HG03520 (cell line): ENCODE measurements around the gene OVAAL.

Experiments used
- ATAC-seq: cut with Tn5 transposase; IDR thresholded peaks from one replicate; pipeline ENCODE4 v1.9.1; 2021; ENCODE audit warnings: mild to moderate bottlenecking, moderate library complexity; ENCODE audit not compliant: unreplicated experiment

Gene OVAAL

DNA sequence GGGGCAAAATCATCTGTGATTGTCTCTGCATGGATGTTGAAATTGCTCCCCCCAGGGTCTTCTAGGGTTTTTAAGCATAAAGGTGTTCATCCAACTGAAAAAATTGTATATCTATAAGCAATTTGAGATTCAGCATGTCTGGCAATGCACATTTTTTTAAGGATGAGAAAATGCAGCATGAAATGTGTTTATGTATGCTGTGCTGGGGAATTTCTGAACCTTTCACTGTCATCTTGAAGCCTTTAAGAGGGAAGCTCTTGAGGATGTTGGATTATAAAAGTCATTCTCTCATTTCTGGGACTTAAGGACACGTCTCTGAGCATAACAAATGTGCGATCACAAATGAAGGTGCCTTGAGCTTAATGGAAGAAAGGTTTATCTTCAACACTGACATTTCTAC lies 9.4 kb downstream of the OVAAL start:
- ATAC-seq = no peak

DNA sequence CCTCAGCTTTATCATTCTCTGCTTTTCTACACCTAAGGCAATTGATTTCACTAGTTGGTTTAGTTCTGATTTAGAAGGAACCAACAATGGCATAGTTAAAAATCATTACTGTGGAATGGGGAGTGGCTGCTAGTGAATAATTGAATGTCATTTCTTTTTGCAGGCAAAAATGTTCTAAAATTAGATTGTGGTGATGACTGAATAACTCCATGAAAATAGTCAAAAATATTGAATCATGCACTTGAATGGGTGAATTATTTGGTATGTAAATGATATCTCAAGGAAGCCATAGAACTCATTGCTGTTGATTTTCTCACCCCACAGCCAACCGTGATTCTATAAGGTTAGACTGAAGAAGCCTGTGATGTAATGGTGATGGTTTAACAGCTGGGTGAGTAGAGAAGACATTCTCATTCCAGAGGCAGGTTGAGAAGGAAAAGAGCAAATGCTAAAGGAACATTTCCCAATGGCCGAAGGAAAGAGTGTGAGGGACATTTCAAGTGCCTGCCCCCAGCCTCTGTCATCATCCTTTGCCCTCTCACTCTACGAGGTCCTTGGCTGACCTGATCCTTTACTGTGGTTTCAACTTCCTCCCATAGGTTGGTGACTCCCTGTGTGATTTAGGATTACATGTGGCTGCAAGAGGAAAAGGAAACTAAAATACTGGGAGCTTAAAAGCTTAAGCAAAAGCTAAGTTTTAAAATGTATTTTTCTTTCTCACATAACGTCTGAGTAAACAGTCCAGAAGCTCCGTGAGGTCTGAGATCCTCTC lies 12.5 kb downstream of the OVAAL start:
- ATAC-seq = no peak

DNA sequence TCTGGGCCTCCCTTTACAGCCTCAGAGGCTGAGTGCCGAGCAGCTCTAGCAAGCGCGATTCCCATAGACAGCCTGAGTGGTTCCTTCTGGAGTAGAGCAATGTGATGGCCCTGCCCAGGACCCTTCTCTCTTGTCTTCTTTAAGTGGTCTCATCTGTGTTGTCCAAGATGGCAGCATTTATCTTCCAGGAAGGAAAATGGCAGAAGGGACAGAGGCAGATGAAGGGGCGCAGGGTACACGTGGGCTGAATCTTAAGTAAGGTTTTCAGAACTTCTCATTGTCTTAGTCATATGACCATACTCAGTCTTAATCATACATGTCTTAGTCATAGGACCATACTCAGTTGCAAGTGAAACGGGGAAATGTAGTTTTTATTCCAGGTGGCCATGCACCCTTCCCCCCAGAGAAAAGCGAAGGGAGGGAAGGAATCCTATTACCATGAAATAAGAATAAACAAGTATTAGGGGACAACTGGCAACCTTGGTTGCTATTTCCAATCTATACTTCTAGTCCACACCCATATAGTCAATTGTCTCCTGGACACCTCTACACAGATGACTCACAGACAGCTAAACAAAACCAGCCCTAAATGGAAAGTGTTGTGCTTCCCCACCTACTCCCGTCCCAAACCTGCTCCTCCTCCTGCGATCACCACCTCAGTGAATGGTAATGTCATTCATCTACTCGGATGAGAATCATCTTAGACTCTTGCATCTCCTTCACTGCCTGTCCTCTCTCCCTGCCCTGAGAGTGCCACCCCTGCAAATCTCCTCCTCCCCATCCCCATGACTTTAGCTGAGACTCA lies 13.3 kb downstream of the OVAAL start:
- no peak for ATAC-seq

DNA sequence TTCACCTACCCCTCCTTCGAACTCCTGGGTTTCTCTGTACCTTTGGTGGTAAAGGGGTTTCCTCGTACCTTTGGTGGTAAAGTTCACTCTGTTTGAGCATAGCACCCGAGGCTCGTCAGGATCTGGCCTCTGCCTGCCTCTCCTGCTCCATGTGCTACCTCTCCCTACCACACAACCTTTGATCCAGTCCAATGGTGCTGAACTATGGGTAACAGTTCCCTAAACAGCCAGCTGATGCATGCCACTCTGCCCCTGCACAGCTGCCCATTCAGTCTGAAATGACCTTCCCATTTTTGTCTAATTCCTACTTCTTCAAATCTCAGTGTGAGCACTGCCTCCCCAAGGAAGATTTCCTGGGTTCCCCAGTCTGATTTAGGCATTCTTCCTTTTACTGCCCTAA lies 14.0 kb downstream of the OVAAL start:
- ATAC-seq = no peak

DNA sequence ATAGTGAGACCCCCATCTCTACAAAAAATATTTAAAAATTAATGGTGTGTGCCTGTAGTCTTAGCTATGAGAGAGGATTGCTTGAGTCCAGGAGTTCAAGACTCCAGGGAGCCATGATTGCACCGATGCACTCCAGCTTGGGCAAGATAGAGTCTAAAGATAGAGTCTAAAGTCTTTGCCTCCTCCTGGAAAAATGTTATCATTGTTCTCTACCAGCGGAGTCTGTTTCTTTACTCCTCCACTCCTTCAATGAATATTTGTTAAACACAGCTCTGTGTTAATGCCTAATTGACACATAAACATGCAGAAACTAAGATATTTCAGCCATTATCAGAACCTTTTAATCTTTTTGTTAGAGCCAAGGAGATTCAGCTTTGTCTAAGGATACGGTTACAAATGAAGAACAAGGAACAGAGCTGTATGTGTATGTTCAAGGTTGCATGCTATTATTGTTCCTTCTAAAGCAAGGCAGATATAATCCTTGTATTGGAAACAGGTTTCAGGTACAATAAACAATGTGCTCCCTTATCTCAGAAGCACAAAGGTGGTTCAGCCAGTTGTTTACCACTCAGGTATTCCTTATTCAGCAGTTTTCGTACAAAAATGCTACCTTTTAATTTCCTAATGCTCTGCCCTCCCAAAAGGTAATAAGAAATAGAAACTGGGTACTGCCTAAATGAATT lies 15.4 kb downstream of the OVAAL start:
- ATAC-seq = no peak

DNA sequence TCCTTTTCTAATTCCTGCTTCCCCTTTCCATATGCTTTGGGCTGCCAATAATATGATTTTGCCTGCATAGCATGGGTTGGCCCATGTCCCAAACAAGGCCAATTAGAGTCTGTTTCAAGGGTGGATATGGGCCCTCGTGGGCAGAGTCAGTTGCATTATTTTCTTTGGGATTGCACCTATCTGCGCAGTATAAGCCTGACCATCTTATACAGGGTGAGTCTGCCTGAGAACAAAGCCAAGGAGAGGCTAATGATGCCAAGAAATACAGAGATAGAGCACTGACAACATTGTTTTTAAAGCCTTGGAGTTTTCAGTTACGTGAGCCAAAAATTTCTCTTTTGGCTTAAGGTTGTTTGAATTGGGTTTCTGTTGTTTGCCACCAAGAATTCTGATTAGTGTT lies 18.6 kb downstream of the OVAAL start:
- ATAC-seq = no peak

DNA sequence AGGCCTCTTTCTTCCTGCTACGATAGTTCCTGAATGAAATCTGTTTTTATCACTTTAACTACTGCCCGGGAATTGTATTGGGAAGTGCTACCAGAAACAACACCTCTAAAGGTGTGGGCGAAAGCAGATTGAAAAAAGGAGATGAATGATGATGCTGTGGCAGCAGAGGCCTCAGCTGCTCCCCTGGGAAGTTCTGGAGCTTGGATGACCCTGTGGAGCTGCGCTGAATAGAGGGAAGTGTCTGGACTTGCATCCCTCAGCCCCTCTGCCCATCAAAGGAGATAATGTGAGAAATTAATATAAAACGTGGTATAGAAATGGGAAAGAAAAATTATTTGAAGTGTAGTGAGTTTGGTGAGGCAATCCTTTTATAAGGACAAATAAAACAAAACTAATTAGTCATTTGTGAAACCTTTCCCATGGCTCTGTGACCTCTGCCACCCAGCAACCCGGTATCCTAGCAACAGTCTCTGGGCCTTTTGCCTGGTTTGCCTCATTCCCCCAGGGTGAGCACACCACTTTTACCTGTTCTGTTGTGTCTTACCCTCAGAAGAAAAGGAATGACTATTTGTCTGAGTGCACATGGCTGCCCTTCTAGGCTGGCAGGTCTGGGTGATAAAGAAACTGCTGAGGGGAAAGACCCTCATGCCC lies 21.3 kb downstream of the OVAAL start:
- ATAC-seq = no peak

DNA sequence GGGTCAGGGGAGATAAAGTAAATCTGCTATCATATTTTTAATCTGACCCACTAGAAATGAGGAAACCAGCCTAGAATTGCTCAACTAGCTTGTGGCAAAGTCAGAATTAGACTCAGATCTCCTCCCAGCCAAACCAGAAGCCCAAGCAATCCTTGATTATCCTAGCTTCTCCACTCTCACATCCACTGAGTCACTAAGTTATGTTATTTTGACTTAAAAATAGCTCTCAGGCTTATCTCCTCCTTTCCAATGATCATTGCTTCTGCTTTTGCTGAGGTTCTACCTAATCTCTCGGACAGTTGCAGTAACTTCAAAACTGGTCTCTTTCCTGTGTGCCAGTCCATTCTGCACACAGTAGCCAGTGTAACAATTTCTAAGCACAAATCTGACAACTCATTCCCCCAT lies 22.9 kb downstream of the OVAAL start:
- no peak for ATAC-seq

DNA sequence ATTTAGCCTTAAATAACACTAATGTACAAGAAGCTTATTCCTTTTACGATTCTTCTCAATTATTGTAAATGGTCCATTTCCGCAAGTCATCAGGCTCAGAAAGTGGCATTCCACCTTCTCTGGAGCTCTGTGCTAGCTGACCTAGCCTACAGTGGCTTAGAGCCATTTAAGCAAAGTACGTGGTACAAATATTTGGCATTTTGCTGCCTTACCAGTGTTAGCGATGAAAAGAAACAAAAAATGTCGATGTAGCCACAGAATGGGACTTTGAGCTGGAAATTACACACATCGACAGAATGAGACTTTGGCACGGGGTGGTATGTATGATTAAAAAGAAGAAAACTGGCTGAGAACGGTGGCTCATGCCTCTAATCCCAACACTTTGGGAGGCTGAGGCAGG lies 26.1 kb downstream of the OVAAL start:
- no peak for ATAC-seq

DNA sequence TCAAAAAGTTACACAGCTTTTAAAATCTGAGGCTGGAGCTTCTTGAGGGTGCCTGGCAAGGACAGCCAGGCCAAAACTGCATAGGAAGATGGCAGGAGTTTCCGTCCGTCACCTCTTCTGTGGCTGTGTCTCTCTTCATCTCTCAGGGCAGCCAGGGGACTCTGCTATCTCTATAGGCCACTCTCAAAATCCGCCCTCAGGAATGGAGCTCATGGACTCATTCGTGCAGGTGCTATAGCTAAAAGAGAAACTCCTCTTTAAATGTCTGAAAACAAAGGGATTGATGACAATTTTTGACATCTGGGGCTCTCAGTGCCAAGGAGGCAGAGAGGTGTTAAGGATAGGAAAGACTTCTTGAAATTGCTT lies 27.2 kb downstream of the OVAAL start:
- no peak for ATAC-seq

DNA sequence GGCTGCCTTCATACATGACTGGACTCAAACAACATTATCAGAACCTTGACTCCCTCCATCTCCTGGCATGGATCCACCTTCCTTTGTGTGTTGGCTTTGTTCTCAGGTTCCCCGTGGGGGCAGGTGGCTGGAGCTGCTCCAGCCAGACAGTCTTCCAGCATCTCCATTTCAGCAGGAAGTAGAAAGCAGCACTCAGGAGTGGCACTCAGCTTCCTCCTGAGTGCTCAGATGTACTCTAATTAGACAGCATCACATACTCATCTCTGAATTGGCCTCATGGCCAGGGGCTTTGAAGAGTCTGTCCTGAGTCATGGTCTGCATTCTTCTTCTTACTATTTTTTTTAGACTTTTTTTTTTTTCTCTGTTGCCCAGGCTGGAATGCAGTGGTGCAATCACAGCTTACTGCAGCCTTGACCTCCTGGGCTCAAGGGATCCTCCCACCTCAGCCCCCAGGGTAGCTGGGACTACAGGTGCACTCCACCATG lies 27.9 kb downstream of the OVAAL start:
- no peak for ATAC-seq

DNA sequence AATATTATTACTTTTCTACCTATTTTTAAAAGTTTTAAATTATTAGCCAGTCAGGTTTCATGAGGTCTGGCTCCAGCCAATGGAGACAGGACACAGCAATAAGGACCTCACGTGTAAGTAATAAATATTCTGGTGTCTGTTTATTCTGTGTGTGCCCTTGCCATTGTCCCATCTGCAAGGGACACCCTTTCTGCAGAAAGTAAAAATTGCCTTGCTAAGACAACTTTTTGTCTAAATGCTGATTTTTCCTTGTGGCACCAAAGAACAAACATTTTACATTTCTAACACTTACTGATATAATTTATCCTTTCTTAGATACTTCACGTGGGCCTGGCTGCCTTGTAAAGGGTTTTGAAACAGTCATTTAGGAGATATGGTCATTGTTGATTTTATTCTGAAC lies 29.4 kb downstream of the OVAAL start:
- no peak for ATAC-seq

DNA sequence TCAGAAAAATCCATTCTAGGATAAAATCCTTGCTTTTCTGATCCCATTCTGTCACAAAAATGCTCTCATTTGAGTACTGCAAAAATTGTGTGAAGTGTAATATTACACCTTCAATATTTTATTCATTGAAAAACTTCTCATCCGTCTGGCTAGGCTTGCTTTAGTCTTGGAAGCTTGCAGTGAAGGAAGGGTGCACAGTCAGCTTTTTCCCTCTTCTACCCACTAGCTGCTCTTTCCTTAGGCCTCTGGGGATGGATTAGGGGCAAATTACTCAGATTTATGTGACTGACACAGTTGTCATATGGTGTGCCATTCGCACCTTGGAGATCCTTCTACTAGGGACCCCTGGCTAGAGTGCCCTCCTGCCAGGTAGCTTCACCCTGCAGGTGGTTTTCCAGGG lies 32.1 kb downstream of the OVAAL start:
- no peak for ATAC-seq

DNA sequence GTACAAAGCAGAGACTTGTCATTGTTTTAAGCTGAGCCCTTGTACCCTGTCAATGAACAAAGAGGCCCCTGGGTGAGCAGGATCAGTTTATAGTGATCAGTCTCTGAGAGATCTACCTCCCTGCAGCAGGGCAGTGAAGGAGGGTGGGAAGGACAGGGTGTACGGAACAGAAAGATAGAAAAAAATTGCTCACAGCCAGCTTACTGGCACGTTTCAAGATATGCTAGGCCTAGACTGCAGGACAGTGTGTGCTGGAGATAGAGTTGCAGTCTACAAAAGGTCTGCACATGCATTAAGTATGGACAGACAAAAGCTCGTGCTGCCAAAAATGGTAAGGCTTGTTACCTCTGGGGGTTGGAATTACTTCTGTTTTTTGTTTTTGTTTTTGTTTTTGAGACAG lies 34.6 kb downstream of the OVAAL start:
- no peak for ATAC-seq

DNA sequence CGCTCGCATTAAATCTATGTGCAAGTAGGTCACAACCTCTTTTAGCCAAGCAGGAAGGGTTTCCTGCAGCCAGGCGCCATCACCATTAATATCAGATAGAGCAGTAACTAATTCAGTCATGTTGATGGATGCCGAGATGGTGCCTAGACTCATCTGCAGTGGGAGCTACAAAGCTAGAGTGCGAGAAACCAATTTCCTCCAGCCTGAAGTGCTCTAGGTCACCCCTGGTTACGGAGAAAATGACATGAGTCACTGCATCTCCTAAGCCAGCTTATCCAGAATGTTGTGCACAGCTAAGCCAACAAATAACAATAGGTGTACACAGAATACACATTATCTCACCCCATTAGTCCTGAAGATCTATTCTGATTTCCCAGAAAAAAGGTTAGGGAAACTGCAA lies 36.0 kb downstream of the OVAAL start:
- no peak for ATAC-seq

DNA sequence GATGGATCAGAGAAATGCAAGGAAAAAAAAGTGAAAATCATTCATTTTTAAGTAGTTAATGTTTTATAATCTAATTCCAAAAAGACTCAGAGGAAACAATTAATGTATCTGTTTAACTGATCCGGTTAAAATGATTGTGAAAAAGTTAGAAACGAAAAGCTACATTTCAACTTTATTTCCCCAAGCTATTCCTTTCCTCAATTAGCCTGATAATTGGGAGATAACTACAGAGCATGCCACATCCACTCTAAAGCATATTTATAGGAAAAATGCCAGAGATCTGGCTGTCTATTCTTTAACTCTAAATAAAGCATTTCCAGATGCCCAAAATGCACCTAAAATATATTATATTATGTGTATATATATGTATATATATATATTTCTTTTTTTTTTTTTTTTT lies 37.2 kb downstream of the OVAAL start:
- no peak for ATAC-seq

DNA sequence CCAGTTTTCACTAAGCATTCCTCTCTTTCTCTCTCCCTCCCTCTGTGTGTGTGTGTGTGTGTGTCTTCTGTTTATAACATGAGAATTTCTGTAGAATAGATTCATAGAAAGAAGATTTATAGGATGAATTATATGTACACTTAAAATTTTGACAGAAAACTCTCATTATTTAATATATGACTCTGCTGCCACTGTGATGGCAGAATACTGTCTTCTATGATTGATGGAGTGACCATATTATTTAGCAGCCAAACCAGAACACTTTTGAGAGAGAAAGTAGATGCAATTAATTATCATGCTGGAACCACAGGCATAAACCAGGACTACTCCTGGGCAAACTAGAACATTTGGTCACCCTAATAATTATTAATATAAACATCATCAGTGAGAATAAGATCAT lies 38.8 kb downstream of the OVAAL start:
- ATAC-seq = no peak

DNA sequence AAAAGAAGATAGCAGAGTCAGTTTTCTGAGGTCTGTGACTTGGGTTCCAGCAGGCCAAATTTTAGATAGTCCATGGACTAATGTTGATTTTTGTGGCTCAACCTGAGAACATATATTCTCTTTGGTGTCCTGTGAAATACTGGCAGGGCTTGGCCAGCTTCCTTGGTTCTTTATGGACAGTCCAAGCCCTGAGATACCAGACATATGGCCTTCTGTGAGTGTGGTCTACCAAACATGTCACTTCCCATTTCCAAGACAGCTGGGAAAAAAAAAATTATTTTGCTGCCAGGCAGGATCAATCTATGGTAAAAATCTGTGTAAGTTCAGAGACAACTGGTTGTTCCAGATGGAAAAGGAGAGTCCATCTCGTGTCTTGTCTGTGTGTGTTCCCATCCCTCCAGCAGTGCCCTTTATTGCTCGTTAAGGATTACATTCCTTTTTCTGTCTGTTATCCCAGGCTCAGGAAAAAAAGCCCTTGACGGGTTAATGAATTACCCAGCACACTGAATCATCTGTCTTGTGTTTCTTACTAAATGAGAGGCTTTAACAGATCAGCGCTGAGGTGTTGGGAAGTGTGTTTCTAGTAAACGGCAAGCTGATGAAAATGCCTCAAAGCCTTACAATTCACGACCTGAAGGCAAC lies 39.7 kb downstream of the OVAAL start:
- ATAC-seq = no peak

DNA sequence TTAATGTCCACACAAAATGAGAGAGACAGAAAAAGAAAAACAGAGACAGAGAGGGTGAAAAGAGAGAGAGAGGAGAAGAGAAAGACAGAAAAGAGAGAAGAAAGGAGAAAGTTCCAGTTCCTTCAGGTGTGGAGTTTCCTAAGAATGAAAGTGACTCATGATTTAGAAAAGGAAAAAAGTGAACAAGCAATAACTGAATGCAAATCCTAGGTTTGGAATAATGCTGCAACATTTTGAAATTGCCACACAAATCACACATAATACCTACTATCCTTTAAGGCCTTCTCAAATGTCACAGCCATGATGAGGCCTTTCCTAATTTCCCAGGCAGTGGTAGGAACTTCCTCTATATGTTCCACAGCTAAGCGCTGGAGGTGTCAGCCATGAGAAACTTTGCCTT lies 41.6 kb downstream of the OVAAL start:
- no peak for ATAC-seq

DNA sequence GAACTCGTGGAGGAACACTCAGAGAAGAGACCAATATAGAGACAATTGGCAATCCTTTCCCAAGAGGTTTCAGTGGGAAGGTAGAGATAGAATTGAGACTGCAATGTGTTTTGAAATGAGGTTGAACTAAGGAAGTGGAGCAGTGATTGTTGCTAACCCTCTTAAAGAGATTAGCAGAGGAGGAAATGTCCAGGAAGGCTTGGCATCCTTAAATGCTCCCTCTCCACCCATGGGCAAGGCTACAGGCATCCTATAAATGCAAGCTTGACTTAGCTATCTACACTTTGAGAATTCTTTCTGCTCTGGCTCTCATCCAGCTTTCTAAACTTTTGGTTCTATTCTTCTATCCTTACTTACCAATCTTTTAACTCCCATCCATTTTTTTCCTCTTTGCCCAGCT lies 42.7 kb downstream of the OVAAL start:
- no peak for ATAC-seq
